VCaP (cell line): ENCODE results near the gene FER.
"Not testable (repeated sequence)": the region's sequence is repeated elsewhere in the genome, so short reads cannot be mapped to it uniquely, and the experiment has no call there.

ENCODE experiments used
- H3K27ac ChIP-seq: fragments of 450-650 bp; 2 replicates; pipeline ENCODE4 v1.5.1; 2017
- TF ChIP-seq, protein P1 (sequence below): fragments of 450-650 bp; conservative IDR thresholded peaks from 2 replicates; pipeline ENCODE4 v1.5.1; 2017; ENCODE audit warnings: mild to moderate bottlenecking, moderate library complexity

Gene FER

DNA sequence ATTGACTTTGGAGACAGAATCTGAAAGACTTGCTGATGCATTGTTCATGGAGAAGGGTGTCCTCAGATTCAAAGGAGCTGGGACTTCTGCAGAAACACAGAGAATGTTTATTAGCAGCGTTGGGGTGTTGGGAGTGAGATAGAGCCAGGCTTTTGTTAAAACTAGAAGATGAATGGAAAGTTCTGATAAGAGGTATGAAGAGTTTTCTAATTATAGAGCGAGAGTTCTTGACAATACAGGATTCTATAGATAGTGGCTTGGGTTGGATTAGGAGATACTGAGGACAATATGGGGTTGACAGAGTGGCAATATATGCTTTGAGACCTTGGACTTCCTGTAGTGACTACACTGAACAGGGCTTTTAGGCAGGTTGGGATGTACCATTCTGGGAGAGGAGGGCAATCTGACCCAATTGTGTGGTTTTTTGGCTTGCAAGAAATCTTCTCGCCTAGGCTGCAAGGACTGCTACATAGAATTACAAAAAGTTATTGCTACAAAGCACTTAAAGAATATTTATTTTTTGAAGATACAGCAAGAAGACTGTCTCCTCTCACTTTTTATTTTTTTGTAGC, 83.1 kb downstream of the FER start:
- no peak overlapping the region for H3K27ac ChIP-seq
- TF ChIP-seq, protein P1, sequence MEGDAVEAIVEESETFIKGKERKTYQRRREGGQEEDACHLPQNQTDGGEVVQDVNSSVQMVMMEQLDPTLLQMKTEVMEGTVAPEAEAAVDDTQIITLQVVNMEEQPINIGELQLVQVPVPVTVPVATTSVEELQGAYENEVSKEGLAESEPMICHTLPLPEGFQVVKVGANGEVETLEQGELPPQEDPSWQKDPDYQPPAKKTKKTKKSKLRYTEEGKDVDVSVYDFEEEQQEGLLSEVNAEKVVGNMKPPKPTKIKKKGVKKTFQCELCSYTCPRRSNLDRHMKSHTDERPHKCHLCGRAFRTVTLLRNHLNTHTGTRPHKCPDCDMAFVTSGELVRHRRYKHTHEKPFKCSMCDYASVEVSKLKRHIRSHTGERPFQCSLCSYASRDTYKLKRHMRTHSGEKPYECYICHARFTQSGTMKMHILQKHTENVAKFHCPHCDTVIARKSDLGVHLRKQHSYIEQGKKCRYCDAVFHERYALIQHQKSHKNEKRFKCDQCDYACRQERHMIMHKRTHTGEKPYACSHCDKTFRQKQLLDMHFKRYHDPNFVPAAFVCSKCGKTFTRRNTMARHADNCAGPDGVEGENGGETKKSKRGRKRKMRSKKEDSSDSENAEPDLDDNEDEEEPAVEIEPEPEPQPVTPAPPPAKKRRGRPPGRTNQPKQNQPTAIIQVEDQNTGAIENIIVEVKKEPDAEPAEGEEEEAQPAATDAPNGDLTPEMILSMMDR: no peak

DNA sequence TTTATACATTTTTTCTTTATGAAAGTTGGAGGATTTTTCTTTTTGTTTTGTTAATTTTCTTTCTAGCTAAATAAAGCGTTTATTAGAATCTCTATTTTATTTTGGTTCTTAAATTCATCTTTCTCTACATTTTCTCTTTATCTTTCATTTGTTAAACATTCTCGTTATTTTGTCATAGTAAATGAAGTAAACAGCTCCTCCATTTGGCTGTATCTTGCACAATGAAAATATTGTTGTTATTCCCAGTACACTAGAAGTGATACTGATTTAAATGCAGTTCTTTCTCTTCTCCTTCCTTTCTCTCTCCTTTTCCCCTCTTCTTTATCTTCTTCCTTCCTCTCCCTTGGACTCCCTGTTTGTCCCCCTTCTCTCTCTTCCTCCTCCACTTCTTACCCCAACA, 88.8 kb downstream of the FER start:
- TF ChIP-seq, protein P1: no peak
- no peak overlapping the region for H3K27ac ChIP-seq

DNA sequence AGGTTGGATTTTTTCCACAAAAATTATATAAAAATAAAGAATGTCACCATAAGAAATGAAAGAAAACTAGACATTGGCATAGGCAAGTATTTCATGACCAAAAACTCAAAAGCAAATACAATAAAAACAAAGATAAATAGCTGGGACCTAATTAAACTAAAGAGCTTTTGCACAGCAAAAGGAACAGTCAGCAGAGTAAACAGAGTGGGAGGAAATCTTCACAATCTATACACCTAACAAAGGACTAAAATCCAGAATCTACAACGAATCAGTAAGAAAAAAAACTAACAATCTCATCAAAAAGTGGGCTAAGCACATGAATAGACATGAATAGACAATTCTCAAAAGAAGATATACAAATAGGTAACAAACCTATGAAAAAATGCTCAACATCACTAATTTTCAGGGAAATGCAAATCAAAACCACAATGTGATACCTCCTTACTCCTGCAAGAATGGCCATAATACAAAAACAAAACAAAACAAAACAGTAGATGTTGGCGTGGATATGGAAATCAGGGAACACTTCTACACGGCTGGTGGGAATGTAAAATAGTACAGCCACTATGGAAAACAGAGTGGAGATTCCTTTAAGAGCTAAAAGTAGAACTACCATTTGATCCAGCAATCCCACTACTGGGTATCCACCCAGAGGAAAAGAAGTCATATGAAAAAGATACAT, 94.7 kb downstream of the FER start:
- H3K27ac ChIP-seq: peak overlapping the region; percentile 79

DNA sequence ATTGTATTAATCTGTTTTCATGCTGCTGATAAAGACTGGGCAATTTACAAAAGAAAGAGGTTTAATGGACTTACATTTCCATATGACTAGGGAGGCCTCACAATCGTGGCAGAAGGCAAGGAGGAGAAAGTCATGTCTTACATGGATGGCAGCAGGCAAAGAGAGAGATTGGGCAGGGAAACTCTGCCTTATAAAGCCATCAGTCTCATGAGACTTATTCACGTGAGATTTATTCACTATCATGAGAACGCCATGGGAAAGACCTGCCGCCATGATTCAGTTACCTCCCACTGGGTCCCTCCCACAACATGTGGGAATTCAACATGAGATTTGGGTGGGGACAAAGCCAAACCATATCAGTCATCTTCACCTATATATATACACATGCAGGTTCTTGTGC, 103.4 kb downstream of the FER start:
- H3K27ac ChIP-seq: not testable (repeated sequence)

DNA sequence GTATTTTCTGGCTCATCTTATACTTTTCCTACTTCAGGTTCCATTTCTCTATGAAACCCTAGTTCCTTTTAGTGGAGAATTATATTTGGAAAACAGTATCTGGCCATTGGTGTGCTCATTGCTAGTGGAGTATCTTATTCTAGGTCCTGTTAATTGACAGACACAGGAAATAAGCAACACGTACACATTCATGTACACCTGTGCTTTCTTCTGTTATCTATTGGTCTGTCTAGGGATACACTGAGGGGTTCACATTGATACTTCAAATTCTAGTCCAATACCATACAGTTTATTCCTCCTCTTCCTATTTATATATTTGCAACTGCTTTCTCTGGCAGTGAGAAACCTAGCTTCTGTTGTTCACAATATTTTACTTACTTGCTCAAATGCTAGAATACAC, 110.2 kb downstream of the FER start:
- H3K27ac ChIP-seq: no peak overlapping the region
- TF ChIP-seq, protein P1: no peak

DNA sequence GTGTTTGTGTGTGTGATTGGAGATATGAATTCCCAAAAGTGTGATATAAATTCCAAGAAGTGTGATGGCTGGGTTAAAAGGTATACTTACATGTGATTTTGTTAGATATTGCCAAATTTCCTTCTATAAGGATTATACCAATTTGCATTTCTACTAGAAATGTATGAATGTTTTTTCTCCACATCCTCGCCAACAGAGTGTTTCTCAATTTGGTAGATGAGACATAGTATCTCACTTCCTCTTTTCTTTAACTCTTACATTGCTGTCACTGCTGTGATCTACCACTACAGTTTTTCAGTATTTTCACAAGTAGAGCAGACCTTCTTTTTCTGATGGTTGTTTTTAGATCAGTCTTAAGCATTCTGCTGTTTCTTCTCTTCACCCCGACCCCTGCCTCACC, 111.3 kb downstream of the FER start:
- H3K27ac ChIP-seq: no peak overlapping the region
- TF ChIP-seq, protein P1: no peak

DNA sequence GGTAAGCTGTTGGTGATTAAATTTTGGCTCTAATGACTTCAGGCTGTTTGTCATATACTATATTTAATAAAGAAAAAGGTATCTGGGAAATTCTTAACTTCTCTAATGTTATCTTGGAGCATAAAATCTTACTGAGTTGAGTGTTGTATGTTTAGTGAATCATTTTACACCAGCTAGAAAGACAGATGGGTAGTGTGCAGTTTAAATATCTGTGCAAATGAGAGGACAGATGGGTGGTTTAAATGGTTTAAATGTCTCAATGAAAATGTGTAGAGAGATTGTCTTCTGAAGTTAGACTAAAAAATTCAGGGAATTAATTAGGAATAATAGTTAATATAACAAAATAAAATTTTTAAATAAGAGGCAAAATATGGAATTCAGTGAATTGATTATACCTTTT, 114.5 kb downstream of the FER start:
- TF ChIP-seq, protein P1: no peak
- no peak overlapping the region for H3K27ac ChIP-seq

DNA sequence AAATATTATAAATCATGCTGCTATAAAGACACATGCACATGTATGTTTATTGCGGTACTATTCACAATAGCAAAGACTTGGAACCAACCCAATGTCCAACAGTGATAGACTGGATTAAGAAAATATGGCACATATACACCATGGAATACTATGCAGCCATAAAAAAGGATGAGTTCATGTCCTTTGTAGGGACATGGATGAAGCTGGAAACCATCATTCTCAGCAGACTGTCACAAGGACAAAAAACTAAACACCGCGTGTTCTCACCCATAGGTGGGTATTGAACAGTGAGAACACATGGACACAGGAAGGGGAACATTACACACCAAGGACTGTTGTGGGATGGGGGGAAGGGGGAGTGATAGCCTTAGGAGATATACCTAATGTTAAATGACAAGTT, 118.4 kb downstream of the FER start:
- not testable (repeated sequence) for H3K27ac ChIP-seq

DNA sequence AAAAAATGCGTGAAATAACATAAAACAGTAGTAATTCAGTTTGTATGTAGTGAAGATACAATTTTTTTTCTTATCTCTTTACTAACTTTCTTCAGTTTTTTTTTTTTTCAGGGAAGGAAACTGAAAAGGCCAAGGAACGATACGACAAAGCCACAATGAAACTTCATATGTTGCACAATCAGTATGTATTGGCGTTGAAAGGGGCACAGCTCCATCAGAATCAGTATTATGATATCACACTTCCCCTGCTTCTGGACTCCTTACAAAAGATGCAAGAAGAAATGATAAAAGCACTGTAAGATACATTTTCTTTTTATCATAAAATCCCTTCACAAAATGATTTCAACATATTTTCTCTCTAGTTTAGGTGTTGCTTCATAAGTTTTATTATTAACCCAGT, 120.0 kb downstream of the FER start:
- H3K27ac ChIP-seq: no peak overlapping the region
- TF ChIP-seq, protein P1: no peak
